Activated CD8-positive, alpha-beta memory T cell treated with anti-CD3 and anti-CD28 coated beads for 1 hour (primary cell): ENCODE results near the gene MICAL2.

Experiments used
- DNase-seq, 2 donors: peaks; one replicate each; pipeline ENCODE4 v3.0.0-alpha.2; 2020; ENCODE audit warnings: low read depth in 1 of 2; ENCODE audit errors: extremely low read depth in 1 of 2

MICAL2 gene

DNA sequence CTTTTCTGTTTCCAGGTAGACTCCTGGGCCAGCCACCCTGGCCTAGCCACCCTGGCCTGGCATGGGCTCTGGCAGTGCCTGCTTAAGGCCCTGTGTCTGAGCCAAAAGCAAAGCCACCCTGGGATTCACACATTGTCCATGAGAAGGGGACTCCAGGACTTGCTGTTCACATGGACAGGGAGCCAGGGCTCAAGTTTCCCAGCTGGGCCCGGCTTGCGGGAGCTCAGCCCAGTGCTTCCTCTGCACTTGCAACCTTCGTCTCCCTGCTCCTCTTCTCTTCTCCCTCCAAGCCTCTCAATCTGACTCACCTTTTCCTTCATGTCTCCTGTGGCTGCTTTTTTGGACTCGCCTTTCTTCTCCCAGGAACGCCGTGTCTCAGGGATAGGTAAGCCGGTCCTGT is 130.3 kb downstream of the MICAL2 start:
- no peak for DNase-seq

DNA sequence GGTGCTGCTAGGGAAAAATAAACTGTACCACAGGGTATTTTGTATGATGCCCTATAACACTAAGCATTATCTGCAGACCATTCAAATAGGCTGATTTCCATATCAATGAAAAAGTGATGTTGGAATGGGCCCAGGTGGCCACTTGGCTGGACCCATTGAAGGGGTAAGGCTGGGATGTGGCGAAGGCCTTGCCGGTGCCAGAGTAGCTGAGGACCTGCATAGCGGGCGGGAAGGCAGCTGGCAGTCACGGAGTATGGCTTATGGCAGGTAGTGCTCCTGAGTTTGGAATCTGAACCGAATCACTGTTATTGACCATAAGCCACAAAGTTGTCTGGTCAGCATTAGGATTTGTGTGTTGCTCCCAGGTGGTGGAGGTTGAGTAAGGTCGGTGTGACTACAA is 131.0 kb downstream of the MICAL2 start:
- no peak for DNase-seq

DNA sequence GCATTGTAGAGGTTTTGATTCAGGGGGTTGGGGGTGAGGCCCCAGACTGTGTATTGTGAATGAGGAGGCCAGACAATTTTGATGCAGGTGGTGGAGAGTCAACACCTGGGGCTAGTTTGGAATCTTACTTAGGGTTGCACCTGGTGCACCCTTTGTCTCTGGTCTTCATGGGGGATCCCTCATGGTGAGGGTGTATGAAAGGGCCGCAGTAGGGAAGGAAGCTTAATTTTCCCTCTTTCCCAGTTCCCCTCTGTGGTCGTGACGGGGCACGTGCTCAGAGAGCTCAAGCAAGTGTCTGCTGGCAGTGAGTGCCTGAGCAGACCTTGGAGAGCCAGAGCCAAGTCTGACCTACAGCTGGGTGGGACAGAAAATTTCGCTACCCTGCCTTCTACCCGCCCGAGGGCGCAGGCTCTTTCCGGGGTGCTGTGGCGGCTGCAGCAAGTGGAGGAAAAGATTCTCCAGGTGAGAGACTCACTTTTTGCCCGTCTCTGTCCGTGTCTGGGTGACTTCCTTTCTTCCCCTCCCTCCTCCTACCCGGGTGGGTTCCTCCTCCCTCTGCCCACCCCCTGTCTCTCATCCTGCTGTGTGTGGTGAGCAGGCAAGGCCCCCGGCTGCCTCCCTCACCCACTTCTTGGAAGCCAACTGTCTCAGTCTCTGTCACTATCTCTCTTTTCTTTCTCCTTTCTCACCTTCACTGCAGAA is 131.7 kb downstream of the MICAL2 start:
- no peak for DNase-seq

DNA sequence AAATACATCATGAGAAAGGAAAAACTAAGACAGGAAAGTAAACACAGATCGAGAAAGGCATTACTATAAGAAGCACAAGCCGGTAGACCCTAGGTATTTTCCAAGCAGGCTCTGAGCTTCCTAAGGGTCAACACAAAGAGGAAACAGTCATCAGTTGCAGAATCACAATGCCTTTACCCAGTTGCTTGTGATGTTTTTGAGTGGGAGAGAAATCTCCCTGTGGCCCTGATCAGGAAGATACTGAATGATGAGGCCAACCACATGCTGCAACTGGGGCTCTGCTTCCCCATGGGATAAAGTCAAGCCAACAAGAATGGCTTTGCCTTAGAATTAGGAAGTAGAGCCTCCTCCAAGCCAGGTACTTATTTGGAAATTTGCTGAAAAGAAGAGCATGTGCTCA is 132.6 kb downstream of the MICAL2 start:
- DNase-seq = no peak

DNA sequence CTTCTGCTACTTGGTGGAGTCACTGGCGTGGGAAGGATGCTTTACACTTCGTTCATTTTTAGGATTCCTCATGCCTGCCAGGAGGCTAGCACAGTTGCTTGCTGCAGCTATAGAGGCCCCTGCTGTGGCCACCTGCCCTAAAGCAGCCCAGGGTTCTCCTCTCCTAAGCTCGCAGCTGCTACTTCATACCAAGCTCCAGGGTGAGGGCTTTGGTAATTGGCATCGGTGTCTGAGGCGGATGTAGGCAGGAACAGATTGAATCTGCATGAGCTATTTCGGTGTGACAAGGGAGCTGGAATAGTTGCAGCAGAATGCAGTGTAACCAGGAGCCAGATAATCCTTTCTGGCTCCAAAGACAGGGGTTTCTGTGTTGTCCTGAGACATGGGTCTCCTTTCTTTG is 133.1 kb downstream of the MICAL2 start:
- DNase-seq = no peak

DNA sequence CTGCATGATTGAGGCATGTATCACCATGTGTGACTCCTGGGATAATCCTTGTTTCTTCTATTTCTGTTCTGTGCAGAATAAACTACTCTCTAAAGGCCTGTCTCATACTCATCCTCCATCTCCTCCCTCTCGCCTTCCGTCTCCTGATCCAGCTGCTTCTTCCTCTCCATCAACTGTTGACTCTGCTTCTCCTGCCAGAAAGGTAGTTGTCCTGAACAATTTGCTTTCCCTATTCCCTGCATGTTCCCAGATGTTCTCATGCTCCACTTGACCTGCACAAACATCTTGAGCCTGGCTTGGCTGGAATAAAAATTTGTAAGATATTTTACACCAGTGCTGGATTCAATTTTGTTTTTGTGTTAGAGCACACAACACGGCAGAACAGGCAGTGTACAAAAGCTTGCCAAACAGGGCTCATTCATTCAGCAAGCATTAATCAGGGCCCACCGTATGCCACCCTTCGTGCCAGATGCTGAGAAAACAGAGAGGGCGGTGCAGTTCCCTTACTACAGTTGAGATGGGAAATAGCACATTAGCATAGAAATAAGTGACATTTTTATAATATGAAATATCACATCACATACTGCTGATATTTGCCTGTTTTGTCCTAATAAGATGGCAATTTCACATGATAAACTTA is 133.6 kb downstream of the MICAL2 start:
- DNase-seq = no peak

DNA sequence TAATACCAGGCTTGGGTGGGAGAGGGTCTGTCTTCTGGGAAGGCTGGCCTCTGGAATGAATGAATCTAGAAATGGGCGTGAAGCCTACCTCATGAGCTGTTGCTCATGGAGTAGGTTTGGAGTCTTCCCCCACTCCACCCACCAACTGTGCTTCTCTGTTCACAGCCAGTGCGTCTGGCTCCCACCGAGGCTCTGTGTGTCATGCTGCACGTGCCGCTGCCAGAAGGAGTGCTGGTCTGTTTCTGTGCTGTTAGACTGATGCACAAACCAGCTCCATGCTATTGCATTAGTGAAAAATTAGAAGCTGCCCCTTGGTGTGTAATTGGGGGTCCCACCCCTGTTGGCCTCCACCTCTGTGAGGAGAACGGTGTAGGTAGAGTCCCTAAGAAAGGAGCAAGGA is 134.7 kb downstream of the MICAL2 start:
- no peak for DNase-seq

DNA sequence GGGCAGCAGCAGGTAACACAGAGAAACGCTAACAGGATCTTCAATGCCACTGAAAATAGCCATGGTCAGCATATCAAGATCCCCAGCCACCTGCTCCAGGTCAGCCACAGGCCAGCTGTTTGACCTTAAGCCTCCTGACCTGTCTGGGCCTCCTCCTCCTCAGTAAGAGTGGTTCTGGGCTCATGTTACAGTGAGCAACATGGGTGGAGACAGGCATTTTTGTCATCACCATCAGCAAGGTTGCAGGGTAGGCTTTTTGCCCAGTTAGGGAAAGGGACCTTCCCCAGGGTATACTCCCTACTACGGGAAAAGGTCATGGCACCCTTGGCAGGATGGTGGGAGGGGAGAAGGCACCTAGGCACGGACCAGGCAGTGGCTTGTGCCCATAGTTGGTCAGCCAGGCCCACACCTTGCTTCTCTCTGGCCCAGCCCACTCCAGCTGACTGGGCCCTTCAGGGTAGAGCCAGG is 135.2 kb downstream of the MICAL2 start:
- no peak for DNase-seq

DNA sequence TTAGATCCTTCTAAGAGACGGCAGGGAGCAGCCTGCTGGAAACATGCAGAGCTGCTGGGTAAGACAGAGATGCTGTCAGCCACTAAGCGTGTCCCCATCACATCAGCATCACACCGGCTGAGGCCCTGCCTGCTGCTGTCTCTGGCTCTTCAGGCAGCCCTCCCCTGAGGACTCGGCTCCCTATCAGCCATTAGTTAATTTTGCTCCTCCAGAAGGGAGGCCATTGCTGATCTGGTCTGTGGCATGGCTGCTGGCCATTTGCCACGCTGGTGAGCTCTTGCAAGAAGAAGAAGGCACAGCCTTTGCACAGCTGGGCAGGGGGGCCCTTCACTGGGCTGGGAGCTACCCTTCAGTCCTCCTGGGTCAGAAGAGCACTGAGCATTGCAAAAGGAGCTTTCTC is 135.8 kb downstream of the MICAL2 start:
- no peak for DNase-seq

DNA sequence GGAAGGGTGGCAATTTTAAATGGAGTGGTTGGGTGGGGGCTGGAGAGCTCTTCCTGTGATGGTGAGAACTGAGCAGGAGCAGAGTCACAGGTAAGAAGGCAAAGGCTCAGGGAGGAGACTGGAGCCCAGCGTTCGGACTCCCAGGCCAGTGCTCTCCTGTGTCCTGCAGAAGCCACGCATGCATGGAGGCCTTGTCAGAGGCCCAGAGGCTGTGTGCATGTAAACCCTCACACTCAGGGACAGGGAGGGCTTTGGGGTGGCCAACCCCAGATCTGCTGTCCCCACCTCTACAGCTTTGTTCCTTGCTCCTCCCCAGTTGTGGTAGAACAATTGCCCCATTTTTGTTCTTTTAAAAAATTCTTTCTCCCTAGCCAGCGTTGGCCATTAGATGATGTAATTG is 136.6 kb downstream of the MICAL2 start:
- DNase-seq = no peak

DNA sequence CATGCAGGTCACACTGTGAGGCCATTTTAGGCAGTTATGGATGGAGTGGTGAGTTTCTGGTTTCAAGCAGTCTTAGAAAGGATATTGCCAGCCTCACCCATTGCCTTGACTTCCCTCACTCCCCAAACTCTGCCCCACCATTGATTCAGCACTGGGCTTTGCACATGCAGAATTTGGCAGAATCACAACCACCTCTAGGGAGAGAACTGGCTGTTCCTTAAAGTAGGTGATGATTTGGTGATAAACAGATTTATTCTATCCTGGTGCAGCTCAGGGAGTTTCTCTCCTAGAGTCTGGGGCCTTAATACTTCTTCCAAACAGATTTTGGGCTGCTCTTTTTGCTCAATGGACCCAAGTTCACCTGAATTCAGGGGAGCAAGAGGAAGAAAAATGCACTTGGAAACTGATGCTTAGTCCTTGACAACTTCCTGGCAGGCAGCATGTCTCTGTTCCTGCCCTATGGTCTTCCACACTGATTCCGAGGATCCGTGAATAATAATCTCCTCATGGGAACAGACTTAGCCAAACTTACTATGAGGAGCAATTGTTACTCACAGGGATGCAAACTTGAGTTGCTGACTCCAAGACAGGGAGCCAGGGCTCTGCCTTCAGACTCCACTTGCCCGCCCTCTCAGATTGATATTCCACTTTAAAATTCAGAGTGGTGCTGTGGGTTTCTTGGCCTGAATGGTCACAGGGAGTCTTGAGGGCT is 137.3 kb downstream of the MICAL2 start:
- no peak for DNase-seq

DNA sequence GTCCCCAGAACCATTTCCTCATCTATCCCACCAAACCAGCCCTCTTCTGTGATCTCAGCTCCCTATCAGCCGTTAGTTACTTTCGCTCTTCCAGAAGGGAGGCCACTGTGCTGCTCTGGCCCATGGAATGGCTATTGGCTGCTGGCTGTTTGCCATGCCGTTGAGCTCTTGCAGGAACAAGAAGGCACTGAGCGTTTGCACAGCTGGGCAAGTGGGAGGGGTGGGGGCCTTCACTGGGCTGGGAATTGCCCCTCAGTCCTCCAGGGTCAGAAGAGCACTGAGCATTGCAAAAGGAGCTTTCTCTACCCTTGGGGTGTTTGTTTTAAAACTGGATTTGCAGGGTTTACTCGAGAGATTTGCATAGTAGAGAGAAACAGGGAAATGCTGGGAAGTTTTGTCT is 137.9 kb downstream of the MICAL2 start:
- no peak for DNase-seq

DNA sequence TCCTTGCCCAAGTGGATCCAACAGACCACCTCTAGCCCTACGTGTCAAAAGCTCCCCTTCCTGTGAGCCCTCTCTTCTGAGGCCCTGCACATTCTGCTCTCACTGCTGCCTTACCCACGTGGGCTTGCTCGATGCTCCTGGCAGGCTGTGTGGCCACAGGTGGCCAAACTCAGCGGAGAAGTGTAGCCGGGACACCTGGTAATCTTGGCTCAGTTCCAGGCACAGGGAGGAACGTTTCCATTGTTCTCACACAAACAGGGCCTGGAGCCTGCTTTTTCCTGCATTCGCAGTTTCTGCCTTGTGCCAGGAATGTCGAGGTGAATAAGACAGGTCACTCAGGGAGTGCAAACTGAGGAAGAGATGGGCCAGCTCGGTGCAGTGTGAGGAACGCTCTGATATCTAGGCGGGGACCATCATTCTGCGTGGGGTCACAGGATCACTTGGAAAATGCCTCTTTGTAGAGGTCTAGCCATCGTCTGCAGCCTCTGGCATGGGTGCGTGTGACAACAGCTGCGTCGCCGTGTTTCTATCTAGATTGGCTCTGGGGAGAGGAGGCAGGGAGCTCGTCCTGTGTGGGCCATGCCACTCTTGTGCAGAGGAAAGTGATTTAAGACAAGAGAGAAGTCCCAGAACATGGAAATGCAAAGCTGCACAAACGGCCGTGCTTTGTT is 139.3 kb downstream of the MICAL2 start:
- DNase-seq = no peak

DNA sequence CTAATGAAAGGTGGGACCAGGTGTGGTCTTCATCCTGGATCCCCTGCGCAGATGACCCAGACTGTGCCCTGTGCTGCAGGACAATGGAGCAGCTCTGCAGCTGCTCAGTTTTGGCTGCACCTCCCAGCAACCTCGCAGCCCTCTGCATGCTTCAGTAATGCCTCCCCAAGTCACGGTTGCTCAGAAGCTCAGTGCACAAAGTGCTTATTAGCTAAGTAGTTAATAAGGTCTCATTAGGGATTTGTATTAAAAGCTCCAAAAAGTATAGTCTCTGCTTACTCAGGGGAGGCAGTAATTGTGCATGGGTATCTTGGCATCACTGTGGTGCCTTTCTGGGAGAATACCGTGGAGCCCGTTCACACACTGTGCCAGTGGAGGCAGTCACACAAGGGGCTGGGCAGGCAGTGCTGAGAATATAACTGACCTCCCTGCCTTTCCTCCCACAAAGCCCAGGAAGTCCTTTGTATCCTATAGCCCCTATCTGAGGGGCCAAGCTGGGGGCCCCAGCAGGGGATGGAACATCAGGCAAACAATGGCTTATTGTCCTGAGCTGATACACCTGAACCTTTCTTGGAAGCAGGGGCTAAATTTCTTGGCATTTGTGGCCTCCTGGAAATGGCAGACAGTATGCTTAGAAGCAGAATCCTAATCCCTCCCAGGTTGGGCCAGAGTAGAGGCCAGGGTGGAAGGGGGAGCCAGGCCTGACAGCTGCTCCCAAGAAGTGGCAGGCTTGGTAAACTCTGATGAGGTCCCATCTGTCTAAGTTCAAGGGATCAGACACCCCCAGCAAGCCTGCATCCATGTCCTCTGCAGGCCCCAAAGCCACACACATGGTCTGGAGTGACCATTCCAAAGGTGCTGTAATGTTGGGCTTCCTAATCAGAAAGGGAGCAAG is 141.5 kb downstream of the MICAL2 start:
- DNase-seq = no peak

DNA sequence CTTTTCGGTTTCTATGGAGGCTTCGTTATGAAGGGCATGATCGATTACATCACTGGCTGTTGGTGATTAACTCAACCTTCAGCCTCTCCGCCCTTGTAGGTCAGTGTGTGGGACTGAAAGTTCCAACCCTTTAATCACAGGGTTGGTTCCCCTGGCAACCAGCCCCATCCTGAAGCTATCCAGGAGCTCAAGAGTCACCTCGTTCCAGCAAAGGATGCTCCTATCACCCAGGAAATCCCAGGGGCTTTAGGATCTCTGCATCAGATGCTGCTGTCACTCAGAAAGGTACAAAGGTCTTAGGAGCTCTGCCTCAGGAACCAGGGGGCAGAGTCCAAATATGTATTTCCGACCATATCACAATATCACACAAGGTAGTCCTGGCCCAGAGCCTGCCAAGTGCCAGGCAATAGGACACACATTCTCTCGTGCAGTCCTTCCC is 143.5 kb downstream of the MICAL2 start:
- no peak for DNase-seq

DNA sequence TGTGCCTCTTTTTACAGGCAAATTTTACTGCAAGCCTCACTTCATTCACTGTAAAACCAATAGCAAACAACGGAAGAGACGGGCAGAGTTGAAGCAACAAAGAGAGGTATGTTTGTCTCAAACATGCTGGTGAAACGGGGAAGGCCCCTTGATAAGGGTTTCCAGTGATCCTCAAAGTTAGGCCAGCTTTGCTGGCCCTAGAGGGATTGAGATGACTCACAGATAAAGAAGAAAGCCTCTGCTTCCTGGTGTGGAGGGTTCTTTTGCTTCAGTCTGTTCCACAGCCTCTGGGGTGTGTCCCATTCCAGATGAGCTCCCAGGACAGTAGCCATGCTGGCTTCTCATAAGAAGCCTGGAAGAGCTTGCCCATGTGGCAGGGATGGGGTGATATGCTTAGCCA is 148.1 kb downstream of the MICAL2 start:
- DNase-seq = no peak

DNA sequence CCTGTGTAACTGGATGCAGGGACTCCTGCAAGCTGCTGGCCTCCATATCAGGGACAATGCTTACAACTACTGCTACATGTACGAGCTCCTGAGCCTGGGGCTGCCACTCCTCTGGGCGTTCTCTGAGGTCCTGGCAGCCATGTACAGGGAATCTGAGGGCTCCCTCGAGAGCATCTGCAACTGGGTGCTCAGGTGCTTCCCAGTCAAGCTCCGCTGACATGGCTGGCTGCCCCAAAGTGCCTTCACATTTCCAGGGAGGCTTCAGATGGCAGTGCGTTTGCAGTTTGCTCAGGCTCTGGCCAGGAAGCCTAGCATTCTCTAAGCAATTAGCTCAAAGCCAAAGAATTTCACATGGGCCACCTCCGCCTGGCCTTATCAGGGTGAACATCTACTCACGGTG is 149.6 kb downstream of the MICAL2 start:
- DNase-seq = no peak

DNA sequence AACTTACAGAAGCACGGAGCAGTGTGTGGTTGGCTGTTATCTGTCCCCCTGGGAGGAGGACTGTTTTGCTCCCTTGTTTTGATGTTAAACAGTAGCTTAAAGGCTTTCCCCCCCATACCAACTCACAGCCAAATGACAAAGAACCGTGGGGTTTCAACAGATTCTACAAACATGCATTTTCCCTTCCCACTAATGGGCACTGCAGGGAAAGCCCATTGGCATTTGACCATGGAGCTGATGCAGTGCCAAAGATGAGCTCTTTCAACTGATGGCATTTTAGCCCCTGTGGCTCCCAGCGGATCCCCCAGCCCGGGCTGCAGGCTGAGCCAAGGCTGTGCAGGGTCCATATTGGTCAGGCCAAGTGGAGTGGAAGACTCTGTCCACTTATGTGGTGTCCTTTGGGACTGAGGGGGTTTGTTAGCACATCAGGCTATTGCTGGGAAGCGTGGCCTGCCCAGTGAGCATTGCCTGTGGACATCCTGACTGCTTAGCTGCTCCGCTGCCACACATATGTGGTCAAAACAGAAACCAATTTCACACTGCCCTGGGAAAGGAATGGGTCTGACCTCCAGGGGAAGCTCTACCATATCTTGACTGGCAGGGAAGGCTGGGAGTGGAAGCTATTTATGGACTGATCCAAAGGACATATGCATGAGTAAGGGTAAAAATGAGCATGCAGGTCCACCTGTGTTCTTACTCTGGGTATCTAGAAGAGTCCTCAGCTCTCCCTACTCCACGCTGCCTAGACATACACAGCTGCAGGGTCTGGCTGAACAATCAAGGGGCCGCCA is 150.5 kb downstream of the MICAL2 start:
- DNase-seq = no peak

DNA sequence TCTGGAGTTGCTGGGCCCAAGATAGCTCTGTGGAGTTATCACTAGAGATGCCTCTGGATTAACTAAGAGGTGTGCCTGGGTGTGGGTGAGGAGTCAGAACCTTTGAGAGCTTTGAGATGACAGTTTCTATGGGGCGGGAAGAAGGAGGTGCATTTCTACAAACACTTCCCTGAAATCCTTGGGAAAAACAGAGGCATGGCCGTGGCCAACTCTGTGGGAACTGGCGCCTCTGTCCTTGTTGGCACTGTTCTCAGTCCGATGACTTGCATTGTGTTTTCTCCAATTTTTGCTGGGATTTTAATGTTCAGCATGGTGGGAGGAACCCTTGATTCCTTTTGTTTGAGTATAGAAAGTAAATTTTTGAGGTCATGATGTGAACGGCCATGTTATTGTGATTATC is 151.2 kb downstream of the MICAL2 start:
- DNase-seq = no peak
